ENCODE results near the gene RNASEH1.
A peak's percentile ranks its signal among the peaks of the same experiment; 100 is the strongest.
"Not testable (repeated sequence)": the region's sequence is repeated elsewhere in the genome, so short reads cannot be mapped to it uniquely, and the experiment has no call there.

The RNASEH1 gene

DNA sequence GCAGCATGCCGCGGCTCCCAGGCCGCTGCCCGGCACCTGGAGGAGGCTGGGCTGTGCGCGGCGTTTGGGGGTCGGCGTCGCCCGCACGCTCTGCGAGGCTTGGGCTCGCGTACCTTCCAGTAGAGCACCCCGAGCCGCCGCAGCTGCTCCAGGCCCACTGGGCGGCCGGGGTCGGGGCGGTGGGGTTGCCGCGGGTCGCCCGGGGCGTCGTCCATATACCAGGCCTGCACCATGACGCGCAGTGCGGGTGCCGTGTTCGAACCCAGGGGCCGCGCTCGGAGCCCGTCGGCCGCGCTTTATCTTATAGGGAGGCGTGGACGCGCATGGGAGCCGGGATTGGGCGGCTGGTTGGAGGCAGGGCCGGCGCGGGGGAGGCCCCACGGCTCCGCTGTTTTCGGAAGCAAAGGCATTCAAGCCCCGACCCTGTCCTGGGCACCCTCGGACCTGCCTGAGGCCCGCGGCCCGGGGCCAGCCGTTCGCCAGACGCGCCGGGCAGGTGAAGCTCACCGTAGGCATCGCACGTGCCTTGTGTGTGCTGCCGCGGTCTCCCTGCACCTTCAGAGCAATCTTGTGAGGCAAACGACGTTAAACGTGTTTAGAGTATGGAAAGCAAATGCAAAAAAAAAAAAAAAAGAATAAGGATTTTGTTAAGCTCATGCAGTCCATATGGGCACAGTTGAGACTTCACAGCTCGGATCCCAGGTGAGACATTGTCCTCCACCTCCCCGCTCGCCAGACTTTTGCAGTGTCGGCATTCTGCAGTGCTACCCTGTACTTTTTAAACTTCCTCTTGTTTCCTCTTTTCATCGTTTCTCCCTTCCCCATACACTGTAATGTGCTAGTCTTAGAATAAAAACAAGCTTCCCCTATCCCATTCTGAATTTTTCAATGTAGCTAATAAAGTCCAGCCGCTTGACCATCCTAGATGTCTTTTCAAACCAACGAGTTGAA is 38.6 kb downstream of the RNASEH1 start, which contains the start of gene ADI1:
ADI1 (minus strand) TSS at position 277 of the 951 bp plus-strand sequence; CDS start at position 233, 44 bp downstream.
- DNase-seq (ENCODE audit: low read depth) = peak; percentile 69

DNA sequence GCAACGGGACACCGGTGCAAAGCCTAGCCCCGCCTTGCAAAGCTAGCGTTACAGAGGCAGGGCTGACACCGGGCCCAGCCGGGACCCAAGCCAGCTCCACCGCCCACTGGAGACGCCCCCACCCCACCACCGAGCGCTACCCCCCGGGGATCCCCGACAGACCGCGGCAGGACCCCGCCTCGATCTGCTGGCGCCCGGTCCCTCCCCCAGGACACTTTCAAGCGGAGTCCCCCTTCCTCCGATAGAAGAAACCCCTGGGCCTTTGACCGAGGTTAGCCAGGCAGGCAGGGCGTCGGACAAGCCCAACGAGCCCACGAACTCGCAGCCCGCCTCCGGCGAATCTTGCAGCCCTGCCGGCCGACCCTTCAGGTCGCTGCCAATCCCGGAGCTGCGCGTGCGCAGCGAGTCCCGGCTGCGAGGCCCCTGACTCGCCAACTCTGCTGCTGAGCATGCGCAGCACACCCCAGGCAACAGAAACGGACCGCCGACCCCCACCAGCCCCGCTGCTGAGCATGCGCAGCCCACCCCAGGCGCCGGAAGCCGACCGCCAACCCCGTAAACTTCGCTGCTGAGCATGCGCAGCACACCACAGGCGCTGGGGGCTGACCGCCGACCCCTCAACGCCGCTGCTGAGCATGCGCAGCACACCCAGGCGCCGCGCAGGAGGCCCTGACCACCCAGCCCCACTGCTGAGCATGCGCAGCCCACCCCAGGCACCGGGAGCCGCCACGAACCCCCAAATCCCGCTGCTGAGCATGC is 39.5 kb downstream of the RNASEH1 start:
- peak; percentile 99 for DNase-seq (ENCODE audit: low read depth)

DNA sequence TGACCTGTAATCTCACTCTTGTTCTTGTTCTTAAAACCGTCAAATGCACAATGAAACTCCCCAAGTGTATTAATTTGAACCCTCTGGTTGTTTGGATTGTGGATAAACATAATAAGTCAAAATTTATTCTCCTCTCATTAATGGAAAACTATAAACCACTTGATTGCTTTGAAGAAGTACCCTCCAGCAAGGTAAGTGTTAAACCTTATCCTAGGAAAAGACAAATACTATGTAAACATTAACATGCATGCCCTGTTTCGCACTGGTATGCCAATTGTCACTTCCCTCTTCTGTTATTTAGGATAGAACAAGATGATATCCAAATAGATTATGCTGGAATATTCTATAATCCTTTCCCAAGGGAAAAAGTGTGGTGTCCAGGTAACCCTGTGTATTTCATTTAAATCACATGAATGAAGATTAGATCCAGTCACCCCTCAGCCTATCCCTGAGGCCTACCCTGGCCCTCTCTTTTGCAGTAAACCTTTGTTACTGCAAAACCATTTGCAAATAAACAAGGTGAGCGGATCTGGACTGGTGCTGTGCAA is 40.1 kb downstream of the RNASEH1 start:
- no peak for DNase-seq (ENCODE audit: low read depth)

DNA sequence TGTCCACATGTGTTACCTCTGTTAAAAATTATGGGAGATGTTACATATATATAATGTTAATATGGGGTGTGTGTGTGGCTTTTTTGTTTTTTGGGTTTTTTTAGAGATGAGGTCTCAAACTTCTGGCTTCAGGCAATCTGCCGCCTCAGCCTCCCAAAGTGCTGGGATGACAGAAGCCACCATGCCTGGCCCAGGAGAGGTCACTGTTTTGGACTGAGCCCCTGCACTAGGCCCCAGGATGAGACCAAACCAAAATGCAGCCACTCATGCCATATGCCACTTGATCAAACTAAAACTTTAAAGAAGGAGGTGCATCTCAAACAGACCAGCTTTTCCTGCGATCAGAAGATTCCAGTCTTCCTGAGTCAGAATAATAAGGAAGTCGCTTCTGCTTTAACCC is 41.3 kb downstream of the RNASEH1 start:
- no peak for DNase-seq (ENCODE audit: low read depth)

DNA sequence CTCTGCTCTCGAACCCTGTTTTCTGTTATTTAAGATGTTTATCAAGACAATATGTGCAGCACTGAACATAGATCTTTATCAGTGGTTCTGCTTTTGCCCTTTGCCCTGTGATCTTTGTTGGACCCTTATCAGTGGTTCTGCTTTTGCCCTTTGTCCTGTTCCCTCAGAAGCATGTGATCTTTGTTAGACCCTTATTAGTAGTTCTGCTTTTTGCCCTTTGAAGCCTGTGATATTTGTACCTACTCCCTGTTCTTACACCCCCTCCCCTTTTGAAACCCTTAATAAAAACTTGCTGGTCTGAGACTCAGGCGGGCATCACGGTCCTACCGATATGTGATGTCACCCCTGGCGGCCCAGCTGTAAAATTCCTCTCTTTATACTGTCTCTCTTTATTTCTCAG is 42.7 kb downstream of the RNASEH1 start:
- not testable (repeated sequence) for DNase-seq (ENCODE audit: low read depth)

DNA sequence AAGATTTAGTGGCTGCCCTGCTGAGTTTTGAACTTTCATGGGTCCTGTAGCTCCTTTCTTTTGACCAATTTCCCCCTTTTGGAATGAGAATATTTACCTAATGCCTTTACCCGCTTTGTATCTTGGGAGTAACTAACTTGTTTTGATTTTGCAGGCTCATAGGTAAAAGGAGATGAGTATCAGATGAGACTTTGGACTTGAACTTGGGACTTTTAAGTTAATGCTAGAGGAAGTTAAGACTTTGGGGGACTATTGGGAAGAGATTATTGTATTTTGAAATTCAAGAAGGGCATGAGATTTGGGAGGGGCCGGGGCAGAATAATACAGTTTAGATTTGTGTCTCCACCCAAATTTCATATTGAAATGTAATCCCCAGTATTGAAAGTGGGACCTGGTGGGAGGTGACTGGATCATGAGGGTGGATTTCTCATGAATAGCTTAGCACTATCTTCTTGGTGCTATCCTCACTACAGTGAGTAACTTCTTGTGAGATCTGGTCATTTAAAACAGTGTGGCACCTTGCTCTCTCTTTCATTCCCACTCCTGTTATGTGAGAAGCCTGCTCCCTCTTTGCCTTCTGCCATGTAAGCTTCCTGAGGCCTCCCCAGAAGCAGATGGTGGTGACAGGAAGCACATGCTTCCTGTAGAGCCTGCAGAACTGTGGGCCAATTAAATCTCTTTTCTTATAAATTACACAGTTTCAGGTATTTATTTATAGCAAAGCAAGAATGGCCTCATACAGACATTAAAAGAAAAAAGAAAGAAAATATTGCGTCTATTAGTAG is 44.9 kb downstream of the RNASEH1 start:
- no peak for DNase-seq (ENCODE audit: low read depth)

DNA sequence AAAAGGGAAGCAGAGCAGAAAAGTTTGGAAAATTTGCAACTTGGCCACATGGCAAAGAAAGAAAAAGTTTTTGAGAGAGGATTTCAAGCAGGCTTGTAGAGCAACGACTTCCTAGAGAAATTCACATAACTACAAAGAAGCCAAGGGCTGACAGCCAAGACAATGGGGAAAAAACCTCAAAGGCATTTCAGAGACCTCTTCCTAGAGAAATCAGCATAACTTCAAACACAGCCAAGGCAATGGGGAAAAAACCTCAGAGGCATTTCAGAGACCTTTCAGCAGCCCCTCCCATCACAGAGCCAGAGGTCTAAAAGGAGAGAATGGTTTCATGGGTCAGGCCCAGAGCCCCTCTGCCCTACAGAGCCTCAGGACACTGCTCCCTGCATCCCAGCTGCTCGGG is 46.0 kb downstream of the RNASEH1 start:
- no peak for DNase-seq (ENCODE audit: low read depth)

DNA sequence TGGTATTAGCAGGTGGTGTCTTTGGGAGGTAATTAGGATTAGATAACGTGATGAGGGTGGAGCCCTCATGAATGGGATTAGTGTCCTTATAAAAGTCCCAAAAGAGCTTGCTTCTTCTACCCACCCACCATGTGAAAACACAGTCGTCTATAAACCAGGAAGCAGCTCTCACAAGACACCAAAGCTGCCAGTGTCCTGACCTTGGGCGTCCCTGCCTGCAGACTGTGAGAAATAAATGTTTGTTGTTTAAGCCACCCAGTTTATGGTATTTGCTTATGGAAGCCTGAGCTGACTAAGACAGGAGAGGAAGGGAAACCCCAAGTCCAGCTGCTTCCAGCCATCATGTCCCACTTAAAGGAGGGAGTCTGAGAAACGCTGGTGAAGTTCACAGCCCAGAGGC is 52.4 kb downstream of the RNASEH1 start:
- no peak for DNase-seq (ENCODE audit: low read depth)

DNA sequence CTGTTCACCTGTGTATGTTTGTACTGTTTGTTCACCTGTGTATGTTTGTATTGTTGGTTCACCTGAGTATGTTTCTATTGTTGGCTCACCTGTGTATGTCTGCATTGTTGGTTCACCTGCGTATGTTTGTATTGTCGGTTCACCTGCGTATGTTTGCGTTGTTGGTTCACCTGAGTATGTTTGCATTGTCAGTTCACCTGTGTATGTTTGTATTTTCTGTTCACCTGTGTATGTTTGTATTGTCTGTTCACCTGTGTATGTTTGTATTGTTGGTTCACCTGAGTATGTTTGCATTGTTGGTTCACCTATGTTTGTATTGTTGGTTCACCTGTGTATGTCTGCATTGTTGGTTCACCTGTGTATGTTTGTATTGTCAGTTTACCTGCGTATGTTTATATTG is 53.4 kb downstream of the RNASEH1 start:
- no peak for DNase-seq (ENCODE audit: low read depth)

DNA sequence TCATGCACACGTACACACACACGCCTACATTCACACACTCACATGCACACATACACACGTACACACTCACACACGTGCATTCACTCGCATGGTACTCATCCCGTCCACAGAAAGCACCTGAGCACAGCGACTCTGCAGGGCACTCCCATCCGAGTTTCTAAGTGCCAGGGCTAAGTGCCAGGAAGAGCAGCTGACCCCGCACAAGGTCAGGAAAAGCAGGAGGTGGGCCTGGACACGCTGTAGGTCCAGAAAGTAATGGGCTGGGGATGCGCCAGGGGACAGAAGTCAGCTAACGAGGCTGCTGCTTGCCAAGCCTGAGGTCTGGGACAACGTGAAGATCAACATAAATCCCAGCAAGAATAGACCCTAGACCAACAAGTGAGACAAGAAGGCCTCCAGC is 54.6 kb downstream of the RNASEH1 start:
- no peak for DNase-seq (ENCODE audit: low read depth)

DNA sequence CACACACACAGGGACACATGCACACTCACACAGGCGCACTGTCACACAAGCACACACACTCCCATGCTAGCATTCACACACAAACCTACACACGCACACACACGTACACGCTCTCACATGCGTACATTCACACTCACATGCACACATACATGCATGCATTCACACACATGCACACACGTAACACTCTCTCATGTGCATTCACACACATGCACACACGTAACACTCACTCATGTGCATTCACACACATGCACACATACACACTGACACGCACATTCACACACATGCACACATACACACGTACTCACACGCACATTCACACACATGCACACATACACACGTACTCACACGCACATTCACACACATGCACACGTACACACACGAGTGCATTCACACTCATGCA is 55.1 kb downstream of the RNASEH1 start:
- no peak for DNase-seq (ENCODE audit: low read depth)

DNA sequence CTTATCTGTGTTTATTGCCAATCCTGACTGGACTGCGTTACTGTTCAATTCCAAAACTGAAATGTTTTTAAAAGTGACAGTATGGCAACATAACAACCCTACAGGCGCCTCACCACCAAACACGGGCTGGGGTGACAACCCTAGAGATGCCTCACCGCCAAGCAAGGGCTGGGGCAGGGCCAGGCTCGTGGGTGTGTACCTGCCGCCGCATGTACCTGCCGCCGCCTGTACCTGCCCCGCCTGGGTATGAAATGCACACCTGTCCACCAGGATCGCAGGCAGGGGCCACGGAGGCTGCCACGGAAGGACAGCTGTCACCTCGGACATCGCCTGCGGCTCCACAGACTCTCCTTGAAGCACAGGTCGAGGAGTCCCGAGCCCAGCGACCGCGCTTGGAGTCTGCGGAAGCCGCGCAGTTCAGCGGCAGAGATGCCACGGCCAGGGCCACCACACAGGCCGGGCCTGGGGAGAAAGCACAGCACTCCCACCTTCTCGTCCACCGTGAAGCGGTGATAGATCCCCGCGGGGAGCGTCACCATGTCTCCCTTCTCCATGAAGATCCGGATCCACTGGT is 57.7 kb downstream of the RNASEH1 start:
- no peak for DNase-seq (ENCODE audit: low read depth)

DNA sequence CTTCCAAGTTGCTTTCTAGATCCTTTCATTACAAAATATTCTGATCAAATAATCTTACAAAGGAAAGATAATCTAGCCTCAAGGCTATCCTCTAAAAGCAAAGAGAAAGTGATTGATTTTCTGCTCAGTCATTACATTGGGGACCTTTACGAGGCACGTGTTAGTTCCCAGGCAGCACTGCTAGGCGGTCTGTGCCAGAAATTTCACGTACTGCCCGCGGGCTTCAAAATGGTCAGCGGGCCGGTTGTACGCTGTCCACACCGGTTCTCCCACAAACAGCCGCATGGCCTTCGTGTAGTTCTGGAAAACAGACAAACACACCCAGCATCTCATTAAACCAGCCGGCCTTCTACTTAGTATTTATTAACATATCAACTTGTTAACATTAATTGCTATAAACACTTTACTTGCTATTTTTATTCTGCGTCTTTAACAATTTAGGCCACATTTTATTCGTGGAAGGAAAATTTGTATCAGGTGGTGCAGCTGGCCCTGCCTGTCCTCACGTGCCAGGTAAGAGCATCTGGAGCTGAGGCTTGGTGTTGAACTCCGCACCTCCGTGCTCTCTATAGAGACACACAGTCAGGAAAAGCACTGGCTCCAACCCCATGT is 59.2 kb downstream of the RNASEH1 start:
- no peak for DNase-seq (ENCODE audit: low read depth)

DNA sequence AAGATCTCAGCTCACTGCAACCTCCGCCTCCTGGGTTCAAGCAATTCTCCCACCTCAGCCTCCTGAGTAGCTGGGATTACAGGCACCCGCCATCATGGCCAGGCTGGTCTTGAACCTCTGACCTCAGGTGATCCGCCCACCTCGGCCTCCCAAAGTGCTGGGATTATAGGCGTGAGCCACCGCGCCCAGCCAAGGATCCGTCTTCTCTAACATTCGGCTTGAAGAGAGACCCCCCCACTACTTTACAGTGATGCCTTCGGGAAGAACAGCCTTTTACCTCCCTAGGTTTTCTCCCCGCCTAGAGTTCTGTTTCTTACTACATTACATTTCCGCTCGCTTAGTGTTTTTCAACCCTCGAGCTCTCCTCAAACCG is 61.4 kb downstream of the RNASEH1 start:
- not testable (repeated sequence) for DNase-seq (ENCODE audit: low read depth)

Data from stimulated activated CD8-positive, alpha-beta memory T cell treated with anti-CD3 and anti-CD28 coated beads, Interleukin-4, amount 100 ng/mL, for 24 hours (primary cell).